B cell (primary cell): ENCODE data around the gene AKR7A3. TPM values are rescaled to one million over a fixed set of nuclear protein-coding genes. Genes with fewer than 3 reads are reported as not detected.
A peak's percentile ranks its signal among the peaks of the same experiment; 100 is the strongest.

Source experiments
- ATAC-seq: fragments of 200-7000 bp; cut with Tn5 transposase; one replicate; pipeline ENCODE4 v1.10.0; 2021; ENCODE audit warnings: low read depth, mild to moderate bottlenecking, moderate number of reproducible peaks, moderate library complexity
- CTCF ChIA-PET: fragments of 350-600 bp; sonication (Branson Sonifier 250); formaldehyde crosslinking; loops from one replicate; lab custom pipeline; 2021; ENCODE audit warnings: antibody characterized with exemption, inconsistent platforms; lab: Charles Lee
- POLR2A ChIA-PET: fragments of 350-600 bp; sonication (Branson Sonifier 250); formaldehyde crosslinking; loops from one replicate; lab custom pipeline; 2021; ENCODE audit warnings: antibody characterized with exemption; lab: Charles Lee
- DNase-seq: peaks from one replicate; pipeline ENCODE4 v3.0.0; 2013
- H2AFZ ChIP-seq: 2 replicates; pipeline ENCODE4 v1.6.1; 2012; ENCODE audit warnings: mild to moderate bottlenecking, low read depth, low read length; ENCODE audit not compliant: insufficient read depth, poor library complexity, severe bottlenecking
- H3K27ac ChIP-seq, 2 donors: 1 replicate in 1 of 2; 2 replicates in 1 of 2; pipeline ENCODE4 v1.5.1; 2012 to 2013; ENCODE audit warnings: low read length in 2 of 2, mild to moderate bottlenecking in 2 of 2, moderate library complexity in 1 of 2
- H3K27me3 ChIP-seq, 4 experiments: fragments of 200-600 bp in 1 of 4; sonication (generic) in 1 of 4; replicated peaks in 1 of 4; 1 replicate in 2 of 4; 2 replicates in 2 of 4; pipeline versions ENCODE4 v1.6.1 to v1.7.0; 2013 to 2016; ENCODE audit warnings: low read length in 3 of 4, mild to moderate bottlenecking in 2 of 4, mixed read lengths in 1 of 4, moderate library complexity in 1 of 4; ENCODE audit not compliant: insufficient read depth in 4 of 4, control insufficient read depth in 3 of 4; ENCODE audit errors: control extremely low read depth in 1 of 4
- H3K36me3 ChIP-seq, 2 experiments: replicated peaks in 1 of 2; 1 replicate in 1 of 2; 2 replicates in 1 of 2; pipeline versions ENCODE4 v1.6.1 to v1.7.1; 2013; ENCODE audit warnings: low read length in 1 of 2; ENCODE audit not compliant: insufficient read depth in 2 of 2, control insufficient read depth in 1 of 2; ENCODE audit errors: control extremely low read depth in 1 of 2, extremely low read depth in 1 of 2
- H3K4me1 ChIP-seq, 2 donors: fragments of 200-600 bp in 1 of 2; sonication (generic) in 1 of 2; 1 replicate in 1 of 2; 2 replicates in 1 of 2; pipeline versions ENCODE4 v1.5.1 to v1.6.1; 2013 to 2017; ENCODE audit warnings: low read length in 2 of 2; ENCODE audit not compliant: control insufficient read depth in 2 of 2, insufficient read depth in 2 of 2
- H3K4me2 ChIP-seq: replicated peaks from 2 replicates; pipeline ENCODE3; 2012; ENCODE audit warnings: mild to moderate bottlenecking, low read depth, low read length; ENCODE audit not compliant: poor library complexity, severe bottlenecking
- H3K4me3 ChIP-seq, 5 experiments: fragments of 200-600 bp in 1 of 5; sonication (generic) in 1 of 5; 1 replicate in 3 of 5; 2 replicates in 2 of 5; pipeline versions ENCODE4 v1.5.1 to v1.7.0; 2011 to 2016; ENCODE audit warnings: low read length in 4 of 5, mild to moderate bottlenecking in 4 of 5, low read depth in 2 of 5, control low read depth in 1 of 5, moderate library complexity in 1 of 5; ENCODE audit not compliant: insufficient read depth in 1 of 5; ENCODE audit errors: control extremely low read depth in 1 of 5, extremely low read depth in 1 of 5
- H3K79me2 ChIP-seq: fragments of 200-600 bp; sonication (generic); one replicate; pipeline ENCODE4 v1.6.0; 2016; ENCODE audit warnings: low read length; ENCODE audit not compliant: control insufficient read depth, insufficient read depth
- H3K9ac ChIP-seq: fragments of 200-600 bp; sonication (generic); 2 replicates; pipeline ENCODE4 v1.6.1; 2017; ENCODE audit warnings: mild to moderate bottlenecking, low read length, moderate library complexity
- H3K9me3 ChIP-seq, 3 donors: one replicate each; pipeline versions ENCODE4 v1.6.1 to v1.7.1; 2013; ENCODE audit warnings: low read length in 2 of 3; ENCODE audit not compliant: control insufficient read depth in 2 of 3, insufficient read depth in 1 of 3; ENCODE audit errors: control extremely low read depth in 1 of 3
- H4K20me1 ChIP-seq: 2 replicates; pipeline ENCODE4 v1.6.0; 2012; ENCODE audit warnings: mild to moderate bottlenecking, low read length; ENCODE audit not compliant: insufficient read depth, control insufficient read depth, poor library complexity, severe bottlenecking
- H3K27ac Mint-ChIP-seq: one replicate; pipeline ENCODE4 v1.8.0; 2021; ENCODE audit warnings: mixed read lengths
- H3K27me3 Mint-ChIP-seq: one replicate; pipeline ENCODE4 v1.8.0; 2021; ENCODE audit warnings: mixed read lengths
- H3K4me1 Mint-ChIP-seq: one replicate; pipeline ENCODE4 v1.8.0; 2021; ENCODE audit warnings: mixed read lengths
- H3K4me3 Mint-ChIP-seq: one replicate; pipeline ENCODE4 v1.8.0; 2021; ENCODE audit warnings: mixed read lengths
- H3K9me3 Mint-ChIP-seq: one replicate; pipeline ENCODE4 v1.8.0; 2022; ENCODE audit warnings: mixed read lengths; ENCODE audit not compliant: insufficient read depth
- EZH2 ChIP-seq: IDR thresholded peaks from 2 replicates; pipeline ENCODE4 v1.6.1; 2012; ENCODE audit warnings: borderline replicate concordance, low read depth, mild to moderate bottlenecking, moderate library complexity, low read length; ENCODE audit not compliant: insufficient read depth, poor library complexity, severe bottlenecking
- WGBS: methylation state at CpG from one replicate; pipeline ENCODE4 v1.1.5; 2013; ENCODE audit warnings: missing lambda C conversion rate; ENCODE audit not compliant: insufficient coverage; 5-methylcytosine and 5-hydroxymethylcytosine counted together
- intact Hi-C: fragments of 100-400 bp; cut with micrococcal nuclease; formaldehyde crosslinking; loops from one replicate; pipeline ENCODE4 v1.10.0; 2022
- polyA plus RNA-seq: library from polyadenylated mRNA; depleted of rRNA; stranded (reverse); fragments of >200 nt; gene quantifications from 2 replicates; pipeline ENCODE4 v1.2.3, GENCODE V29; 2012
- total RNA-seq, 2 donors: library from RNA; stranded (reverse); fragments of 120-200 nt in 1 of 2; gene quantifications; 1 replicate in 1 of 2; 2 replicates in 1 of 2; pipeline versions ENCODE4 v1.2.3 to v1.2.4, GENCODE V29; 2013 to 2022
- TF ChIP-seq, protein P1 (sequence below): fragments of 200-600 bp; IDR thresholded peaks from one replicate; pipeline ENCODE4 v1.8.0; 2022; ENCODE audit warnings: antibody characterized with exemption, mild to moderate bottlenecking

Gene AKR7A3
- total and polyA plus RNA-seq, 2 donors (not counting 1 experiment from before 2014, with no cell fraction given): 0.97 to 1.8 TPM

DNA sequence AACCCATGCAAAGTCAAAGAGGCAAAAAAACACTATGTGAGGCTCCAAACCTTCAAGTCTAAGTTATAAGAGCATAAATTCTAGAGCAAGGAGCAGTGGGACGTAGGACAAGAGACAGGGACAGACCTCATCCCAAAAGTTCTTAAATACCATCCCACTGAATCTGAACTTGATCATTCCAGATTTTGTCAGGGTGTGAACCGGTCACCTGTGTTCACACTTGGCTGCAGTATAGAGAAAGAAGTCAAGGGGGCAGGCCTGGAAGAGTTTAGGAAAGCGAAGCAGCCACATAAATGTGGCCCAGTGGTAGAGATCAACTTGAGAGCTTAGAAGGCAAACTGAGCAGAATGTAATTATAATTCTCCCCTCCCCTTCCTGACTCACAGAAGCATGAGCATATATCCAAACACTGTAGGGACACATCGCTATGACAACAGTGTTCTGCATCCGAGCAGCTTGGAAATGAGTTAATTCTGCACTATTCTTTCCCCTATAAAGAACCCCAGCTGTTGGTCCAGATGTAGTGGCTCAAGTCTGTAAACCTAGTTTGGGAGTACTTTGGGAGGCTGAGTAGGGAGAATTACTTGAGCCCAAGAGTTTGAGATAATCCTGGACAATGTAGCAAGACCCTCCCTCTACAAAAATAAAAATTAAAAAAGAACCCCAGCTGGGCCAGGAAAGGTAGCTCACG, 20.7 kb upstream of the AKR7A3 start:
- DNase-seq (no peak), ATAC-seq (no peak)
- ChIA-PET POLR2A (no interaction called here), CTCF (no interaction called here)
- no peak overlapping the region for H3K27ac ChIP-seq
- H3K9ac ChIP-seq: no peak overlapping the region
- peaks cover 26 to 29% of the 10 kb centered on the region in 2 donors for H3K4me1 ChIP-seq
- no peaks in the 10 kb centered on the region for H3K27me3 ChIP-seq
- H3K36me3 ChIP-seq: peaks cover 0 to 35% of the 10 kb centered on the region in 2 experiments
- no peak overlapping the region for H2AFZ ChIP-seq
- WGBS: 80% methylated on average over 3 of the region's 6 CpGs
- peaks cover 30% of the 10 kb centered on the region for H3K4me1 Mint-ChIP-seq
- H3K27ac Mint-ChIP-seq: no peak overlapping the region
- peaks cover 12% of the 10 kb centered on the region for H3K79me2 ChIP-seq
- peaks cover 6% of the 10 kb centered on the region for H4K20me1 ChIP-seq
- H3K4me3 ChIP-seq: no peak overlapping the region
- no peaks in the 10 kb centered on the region for H3K27me3 Mint-ChIP-seq
- intact Hi-C loops: no loop called here
- H3K4me3 Mint-ChIP-seq: peak overlapping the region; percentile 3
- H3K4me2 ChIP-seq: no peak overlapping the region
- TF ChIP-seq, protein P1, sequence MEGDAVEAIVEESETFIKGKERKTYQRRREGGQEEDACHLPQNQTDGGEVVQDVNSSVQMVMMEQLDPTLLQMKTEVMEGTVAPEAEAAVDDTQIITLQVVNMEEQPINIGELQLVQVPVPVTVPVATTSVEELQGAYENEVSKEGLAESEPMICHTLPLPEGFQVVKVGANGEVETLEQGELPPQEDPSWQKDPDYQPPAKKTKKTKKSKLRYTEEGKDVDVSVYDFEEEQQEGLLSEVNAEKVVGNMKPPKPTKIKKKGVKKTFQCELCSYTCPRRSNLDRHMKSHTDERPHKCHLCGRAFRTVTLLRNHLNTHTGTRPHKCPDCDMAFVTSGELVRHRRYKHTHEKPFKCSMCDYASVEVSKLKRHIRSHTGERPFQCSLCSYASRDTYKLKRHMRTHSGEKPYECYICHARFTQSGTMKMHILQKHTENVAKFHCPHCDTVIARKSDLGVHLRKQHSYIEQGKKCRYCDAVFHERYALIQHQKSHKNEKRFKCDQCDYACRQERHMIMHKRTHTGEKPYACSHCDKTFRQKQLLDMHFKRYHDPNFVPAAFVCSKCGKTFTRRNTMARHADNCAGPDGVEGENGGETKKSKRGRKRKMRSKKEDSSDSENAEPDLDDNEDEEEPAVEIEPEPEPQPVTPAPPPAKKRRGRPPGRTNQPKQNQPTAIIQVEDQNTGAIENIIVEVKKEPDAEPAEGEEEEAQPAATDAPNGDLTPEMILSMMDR: no peak
- TF ChIP-seq EZH2: no peak
- H3K9me3 ChIP-seq: no peaks in the 10 kb centered on the region
- no peaks in the 10 kb centered on the region for H3K9me3 Mint-ChIP-seq

DNA sequence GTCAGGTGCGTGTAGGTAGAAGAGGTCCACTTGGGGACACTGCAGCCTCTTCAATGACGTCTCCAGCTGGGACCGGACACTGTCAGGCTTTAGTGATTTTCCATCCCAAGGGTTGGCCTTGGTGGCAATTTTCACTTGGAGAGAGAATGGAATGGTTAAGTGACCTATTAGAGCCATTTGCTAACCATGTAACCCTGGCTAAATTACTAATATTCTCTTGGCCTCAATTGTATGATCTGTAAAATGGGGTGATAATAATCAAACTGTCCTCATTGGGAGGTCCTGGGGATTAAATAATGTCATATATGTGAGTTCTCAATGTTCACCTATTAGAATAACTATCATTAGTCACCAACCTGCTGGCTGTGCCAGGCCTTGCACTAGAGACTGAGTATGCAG, 19.9 kb upstream of the AKR7A3 start:
- no peak for TF ChIP-seq EZH2
- TF ChIP-seq, protein P1: no peak
- Histone ChIP-seq H4K20me1 (peaks cover 6% of the 10 kb centered on the region), H3K9me3 (no peaks in the 10 kb centered on the region), H3K4me3 (no peak overlapping the region), H3K27ac (no peak overlapping the region), H3K4me2 (no peak overlapping the region), H3K9ac (no peak overlapping the region), H3K79me2 (peaks cover 12% of the 10 kb centered on the region), H2AFZ (no peak overlapping the region), H3K27me3 (no peaks in the 10 kb centered on the region), H3K36me3 (peaks cover 3 to 42% of the 10 kb centered on the region in 2 experiments), H3K4me1 (peaks cover 19 to 21% of the 10 kb centered on the region in 2 donors)
- Mint-ChIP-seq H3K27me3 (no peaks in the 10 kb centered on the region), H3K4me3 (no peak overlapping the region), H3K9me3 (no peaks in the 10 kb centered on the region), H3K4me1 (peaks cover 22% of the 10 kb centered on the region), H3K27ac (no peak overlapping the region)
- no peak for DNase-seq
- CTCF ChIA-PET: no interaction called here
- POLR2A ChIA-PET: interaction anchor here (0.7 kb wide), 1 partner anchor 15 kb away, joined by 3 read pairs; no protein-coding TSS in a partner anchor
- intact Hi-C loops: no loop called here
- 100% methylated on average over 3 of the region's 3 CpGs for WGBS
- ATAC-seq: no peak
